Effector CD8-positive, alpha-beta T cell (primary cell): ENCODE results near the gene TSHR.
"Not testable (repeated sequence)": the region's sequence is repeated elsewhere in the genome, so short reads cannot be mapped to it uniquely, and the experiment has no call there.

Experiments used
- DNase-seq: peaks from one replicate; lab custom pipeline; 2025; lab: John Stamatoyannopoulos, UW

Gene TSHR

DNA sequence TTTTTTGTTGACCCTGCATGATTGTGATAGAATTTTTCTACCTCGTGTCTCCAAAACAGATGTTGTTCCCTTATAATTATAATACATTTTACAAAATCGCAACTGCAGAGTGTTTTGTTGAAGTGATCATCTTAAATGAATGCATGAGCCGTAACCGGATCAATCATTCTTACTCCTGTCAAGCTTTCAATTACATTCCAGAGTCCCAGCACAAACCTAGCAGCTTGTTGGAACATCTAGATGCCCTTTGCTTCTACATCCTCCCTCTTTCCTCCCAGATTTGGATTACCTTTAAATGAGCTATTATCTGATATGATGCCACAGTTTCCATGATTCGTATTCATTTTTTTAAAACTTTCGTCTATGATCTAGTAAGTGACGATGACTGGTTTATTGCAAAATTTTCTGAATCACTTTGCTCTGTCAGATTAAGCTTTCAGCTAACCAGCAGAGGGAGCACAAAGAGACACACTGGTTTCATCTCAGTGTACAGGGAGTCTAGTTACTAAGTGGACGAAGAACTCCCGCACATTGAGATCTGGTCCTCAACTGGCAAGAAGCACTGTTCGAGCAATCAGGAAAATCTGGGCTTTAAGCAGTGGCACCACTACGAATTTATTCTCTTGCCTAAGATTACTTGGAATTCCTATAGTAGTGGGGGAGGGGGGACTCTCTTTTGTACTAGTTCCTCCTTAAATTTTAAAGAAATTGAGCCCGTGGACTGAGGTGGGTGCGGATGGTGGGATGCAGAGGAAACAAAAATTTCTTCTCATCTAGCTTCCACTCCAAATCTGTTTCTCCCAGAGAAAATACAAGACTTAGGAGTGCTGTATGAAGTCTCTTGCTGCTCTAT, 40.9 kb downstream of the TSHR start:
- DNase-seq: no peak

DNA sequence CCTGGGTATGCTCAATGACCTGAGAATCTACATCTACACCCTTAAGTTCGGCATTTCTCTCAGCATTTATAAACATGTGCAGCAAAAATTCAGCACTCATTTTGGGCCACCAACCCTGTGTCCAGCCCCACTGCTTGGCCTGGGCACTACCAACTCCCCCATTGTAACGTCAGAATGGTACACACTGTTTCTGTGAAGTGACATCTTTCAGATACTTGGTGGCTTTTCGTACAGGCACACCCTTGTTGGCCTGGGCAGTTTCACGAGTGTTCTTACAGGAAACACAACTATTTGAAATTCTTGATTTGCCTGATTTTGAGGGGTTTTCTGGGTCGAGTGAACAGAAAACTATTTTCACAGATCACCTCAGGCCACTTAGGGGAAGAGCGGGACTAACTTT, 46.0 kb downstream of the TSHR start:
- no peak for DNase-seq

DNA sequence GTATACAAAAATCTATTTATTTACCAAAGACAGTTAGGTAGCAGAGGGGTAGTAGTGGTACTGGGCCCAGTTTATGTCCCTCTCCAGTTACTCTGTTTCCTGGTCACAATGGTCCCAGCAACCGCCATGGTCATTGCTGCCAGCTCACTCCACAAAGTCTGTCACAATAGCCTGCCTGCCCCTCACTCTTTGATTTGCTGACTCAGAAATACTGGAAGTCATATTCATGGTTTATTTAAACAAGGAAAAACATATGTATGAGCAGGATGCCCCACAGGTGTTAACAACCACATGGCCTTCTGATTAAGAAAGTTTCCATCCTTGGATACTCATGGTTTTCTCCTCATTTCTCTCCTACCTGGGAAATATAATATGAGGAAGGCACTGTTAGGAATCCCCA, 49.2 kb downstream of the TSHR start:
- no peak for DNase-seq

DNA sequence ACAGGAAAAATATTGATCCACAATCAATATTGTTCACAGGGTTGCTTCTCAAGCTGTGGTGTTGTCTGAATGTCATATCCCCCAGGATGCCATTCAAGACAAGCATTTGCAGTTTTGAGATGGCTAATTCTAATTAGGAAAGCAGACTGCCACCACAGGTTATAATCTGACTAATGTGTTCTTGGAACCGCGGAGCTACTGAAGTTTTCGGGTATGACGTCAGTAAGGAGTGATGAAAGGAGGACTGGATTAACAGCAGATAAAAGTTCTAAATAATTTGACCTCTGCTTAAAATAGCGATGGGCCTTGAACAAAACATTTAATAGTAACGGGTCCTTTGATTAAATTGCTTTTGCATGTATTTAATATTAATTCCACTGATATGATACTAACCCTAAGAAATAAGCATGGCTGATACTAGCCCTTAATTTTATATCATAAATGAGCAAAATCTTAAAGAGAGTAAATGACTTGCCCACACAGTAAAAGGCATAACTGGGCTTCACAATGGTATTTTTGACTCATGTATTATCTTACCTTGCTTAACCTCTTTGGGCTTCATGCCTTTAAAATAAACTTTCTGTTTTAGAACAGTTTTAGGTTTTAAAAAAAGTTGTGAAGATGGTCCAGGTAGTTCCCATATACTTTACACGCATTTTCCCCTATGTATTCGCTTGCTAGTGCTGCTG, 50.3 kb downstream of the TSHR start:
- no peak for DNase-seq

DNA sequence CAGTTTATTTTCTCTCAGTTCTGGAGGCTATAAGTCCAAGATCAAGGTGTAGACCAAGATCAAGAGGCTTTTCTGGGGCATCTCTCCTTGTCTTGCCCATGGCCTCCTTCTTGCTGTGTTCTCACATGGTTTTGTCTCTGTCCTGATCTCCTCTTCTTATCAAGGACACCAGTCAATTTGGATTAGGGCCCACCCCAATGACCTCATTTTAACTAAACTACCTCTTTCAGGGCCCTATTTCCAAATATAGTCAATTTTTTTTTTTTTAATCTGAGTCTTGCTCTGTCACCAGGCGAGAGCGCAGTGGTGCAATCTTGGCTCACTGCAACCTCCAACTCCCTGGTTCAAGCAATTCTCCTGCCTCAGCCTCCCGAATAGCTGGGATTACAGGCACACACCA, 50.8 kb downstream of the TSHR start:
- no peak for DNase-seq

DNA sequence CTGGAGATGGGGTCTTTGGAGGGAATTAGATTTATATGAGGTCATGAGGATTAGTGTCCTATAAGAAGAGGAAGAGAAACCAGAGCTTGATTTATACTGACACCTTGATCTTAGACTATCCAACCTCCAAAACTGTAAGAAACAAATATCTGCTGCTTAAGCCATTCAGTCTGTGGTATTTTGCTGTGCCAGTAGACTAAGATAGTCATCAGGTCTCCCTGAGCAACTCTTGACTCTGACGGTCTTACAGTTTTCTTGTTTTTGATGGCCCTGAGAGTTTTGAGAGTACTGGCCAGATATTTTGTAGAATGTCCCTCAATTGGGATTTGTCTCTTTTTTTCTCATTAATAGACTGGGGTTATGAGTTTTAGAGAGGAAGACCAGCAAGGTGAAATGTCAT, 51.7 kb downstream of the TSHR start:
- no peak for DNase-seq

DNA sequence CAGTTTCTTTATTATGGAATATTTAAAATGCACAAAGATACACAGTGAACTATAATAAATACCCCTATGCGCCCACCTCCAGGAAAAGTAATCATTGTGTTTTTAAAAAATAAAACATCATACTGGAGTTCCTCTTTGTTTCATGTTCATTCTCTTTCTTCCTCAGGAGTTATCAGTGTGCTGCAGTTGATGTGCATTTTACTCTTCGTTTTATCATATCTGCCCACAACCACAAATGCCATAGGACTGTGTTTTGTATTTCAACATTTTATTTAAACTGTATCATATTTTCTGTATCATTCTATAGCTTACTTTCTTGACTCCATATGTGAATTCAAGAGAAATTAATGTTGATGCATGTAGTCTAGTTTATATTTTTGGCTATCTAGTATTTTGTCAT, 53.9 kb downstream of the TSHR start:
- no peak for DNase-seq

DNA sequence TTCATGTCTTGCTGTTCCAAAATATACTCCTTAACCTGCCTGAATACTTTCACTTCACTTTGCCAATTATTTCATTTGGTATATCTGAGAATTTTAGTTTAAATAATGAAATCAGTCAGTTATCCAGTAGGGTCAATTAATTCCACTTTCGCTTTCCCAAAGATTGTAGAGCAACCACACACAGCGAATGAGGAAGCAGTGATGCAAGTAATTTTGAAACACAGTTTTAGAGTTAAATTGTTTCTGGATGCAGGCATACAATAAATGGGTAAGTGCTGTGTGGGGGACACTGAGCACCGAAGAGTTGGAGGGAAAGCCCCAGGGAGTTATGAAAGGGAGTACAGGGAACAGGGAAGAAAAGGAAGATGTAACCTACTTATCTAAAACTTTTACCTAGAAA, 62.8 kb downstream of the TSHR start:
- DNase-seq: no peak

DNA sequence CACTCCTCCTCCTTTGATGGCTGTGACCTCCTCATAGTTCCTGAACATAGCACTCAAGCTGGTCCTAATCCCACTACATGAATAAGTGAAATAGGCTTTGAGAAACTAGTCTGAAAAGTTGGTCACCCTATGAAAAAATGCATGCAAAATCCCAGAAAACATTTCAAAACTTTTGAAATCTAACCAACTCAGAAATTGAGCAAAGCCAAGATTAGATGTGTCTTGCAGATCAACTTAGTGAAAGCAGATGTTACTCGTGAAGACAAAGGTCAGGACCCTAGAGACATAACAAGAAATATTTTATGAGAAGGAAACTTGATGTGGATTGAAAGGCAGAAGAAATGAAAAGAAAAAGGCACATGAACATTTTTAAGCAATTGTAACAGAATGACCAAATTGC, 63.3 kb downstream of the TSHR start:
- DNase-seq: no peak

DNA sequence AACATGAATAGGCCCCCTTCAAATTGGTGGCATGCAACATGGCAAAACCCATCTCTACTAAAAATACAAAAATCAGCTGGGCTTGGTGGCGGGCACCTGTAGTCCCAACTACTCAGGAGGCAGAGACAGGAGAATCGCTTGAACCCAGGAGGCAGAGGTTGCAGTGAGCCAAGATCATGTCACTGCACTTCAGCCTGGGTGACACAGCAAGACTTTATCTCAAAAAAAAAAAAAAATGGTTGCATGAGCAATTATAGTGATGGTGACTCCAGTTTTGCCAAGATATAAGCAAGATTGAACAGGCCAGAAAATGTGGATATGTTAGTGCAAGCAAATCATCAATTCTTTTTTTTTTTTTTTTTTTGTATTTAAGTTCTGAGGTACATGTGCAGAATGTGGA, 63.7 kb downstream of the TSHR start:
- DNase-seq: not testable (repeated sequence)

DNA sequence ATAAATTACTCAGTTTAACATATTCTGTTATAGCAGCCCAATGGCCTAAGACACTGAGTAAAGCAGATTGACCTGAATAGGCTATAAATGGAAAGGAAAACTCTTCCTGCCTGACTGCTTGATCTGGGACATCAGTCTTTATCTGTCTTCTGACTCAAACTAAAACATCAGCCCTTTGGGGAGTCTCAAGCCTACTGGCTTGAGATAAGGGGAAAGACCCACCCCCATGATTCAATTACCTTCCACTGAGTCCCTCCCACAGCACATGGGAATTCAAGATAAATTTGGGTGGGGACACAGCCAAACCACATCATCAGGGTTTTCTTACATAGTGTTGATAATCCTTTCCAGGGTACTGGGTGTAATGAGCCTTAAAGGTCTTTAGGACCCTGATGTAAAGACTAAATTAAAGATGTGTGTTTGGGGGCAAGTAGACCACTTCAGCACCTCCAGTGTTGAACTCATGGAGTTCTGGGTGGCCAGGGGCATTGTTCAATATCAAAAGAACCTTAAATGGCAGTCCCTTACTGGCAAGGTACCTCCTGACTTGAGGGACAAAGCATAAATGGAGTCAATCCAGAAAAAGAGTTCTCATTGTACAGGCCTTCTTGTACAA, 67.8 kb downstream of the TSHR start:
- no peak for DNase-seq

DNA sequence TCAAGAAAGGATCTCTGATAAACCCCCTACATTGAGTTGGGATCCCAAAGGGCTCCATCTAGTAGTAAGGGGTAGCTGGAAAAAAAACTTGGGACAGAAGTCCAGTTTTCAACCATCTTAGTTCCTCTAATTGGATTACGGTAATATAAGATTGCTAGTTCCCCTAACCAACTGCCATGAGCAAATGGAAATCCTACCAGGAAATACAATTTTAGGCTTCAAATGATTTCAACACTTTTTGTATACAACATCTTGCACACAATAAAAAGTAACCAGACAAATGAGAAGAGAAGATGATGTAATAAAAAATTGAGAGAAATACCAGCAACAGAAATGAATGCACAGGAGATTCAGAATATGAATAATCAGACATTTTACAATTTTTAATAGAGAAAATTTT, 73.0 kb downstream of the TSHR start:
- no peak for DNase-seq

DNA sequence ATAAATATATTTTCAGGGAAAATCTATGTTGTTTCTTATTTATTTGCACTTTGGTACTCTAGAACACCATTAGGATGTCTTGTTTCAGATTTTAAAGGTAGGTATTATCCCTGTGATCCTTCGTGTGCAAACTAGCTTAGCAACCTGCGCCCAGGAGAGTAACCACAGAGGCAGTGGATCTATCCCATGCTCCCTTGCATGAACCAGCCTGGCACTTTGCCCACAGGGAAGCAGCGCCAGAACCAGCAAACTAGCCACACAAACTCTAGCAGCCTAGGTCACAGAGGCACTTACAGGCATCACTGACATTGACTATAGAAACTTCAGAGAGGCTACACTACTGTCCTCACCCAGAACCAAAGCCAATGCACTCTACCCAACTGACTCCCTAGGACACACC, 76.1 kb downstream of the TSHR start:
- no peak for DNase-seq

DNA sequence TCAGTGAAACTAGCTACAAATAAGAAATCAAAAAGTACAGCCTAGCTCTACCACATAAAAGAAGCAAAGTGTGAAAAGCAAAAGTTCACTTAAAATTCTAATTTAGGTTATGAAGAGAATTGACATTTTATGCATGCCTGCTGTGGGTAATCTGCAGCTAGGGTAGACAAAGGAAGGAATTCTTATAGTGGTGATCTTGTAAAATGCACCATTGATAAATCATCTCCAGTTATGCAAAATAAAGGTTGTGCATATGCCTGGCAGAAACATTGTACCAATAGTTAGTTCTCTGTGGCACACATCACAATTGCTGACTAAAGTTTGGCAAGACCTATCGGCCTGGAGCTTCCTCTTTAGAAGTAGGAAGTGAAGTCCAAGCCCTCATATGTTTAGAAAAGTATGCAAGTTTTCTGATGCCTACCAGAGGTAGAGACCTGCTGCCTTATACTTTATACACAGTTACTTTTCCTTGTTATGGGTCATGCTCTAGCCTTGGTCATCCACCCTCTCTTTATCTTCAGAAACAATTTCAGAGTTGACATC, 78.3 kb downstream of the TSHR start:
- no peak for DNase-seq

DNA sequence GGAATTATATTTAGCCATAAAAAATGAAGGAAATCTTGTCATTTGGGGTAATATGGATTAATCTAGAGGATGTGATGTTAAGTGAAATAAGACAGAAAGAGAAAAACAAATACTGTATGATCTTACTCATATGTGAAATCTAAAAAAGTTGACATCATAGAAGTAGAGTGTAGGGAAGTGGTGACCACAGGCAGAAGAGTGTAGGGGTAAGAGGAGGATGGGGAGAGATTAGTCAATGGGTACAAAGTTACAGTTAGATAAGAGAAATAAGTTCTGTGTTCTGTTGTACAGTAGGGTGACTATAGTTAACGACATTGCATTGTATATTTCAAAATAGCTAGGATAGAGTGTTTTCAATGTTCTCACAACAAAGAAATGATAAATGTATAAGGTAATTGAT, 87.0 kb downstream of the TSHR start:
- no peak for DNase-seq

DNA sequence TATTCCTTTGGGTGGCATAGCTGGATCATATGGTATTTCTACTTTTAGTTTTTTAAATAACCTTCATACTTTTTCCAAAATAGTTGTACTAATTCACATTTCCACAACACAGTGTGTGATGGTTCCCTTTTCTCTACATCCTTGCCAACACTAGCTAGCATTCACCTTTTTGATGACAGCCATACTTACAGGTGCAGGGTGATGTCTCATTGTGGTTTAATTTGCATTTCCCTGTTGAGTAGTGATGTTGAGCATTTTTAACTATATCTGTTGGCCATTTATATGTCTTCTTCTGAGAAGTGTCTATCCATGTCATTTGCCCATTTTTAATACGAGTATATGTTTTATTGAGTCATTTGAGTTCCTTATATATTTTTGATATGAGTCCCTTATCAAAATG, 96.1 kb downstream of the TSHR start:
- DNase-seq: no peak

DNA sequence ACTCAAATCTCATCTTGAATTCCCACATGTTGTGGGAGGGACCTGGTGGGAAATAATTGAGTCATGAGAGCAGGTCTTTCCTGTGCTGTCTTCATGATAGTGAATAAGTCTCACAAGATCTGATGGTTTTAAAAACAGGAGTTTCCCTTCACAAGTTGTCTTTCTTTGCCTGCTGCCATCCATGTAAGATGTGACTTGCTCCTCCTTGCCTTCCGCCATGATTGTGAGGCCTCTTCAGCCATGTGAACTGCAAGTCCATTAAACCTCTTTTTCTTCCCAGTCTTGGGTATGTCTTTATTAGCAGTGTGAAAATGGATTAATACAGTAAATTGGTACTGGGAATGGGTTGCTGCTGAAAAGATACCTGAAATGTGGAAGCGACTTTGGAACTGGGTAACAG, 98.6 kb downstream of the TSHR start:
- not testable (repeated sequence) for DNase-seq

DNA sequence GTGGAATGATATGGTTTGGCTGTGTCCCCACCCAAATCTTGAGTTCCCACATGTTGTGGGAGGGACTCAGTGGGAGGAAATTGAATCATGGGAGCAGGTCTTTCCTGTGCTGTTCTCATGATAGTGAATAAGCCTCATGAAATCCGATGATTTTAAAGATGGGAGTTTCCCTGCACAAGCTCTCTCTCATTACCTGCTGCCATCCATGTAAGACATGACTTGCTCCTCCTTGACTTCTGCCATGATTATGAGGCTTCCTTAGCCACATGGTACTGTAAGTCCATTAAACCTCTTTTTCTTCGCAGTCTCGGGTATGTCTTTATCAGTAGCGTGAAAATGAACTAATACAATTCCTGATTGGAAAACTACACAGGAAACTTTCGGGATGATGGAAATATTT, 100.5 kb downstream of the TSHR start:
- DNase-seq: no peak

DNA sequence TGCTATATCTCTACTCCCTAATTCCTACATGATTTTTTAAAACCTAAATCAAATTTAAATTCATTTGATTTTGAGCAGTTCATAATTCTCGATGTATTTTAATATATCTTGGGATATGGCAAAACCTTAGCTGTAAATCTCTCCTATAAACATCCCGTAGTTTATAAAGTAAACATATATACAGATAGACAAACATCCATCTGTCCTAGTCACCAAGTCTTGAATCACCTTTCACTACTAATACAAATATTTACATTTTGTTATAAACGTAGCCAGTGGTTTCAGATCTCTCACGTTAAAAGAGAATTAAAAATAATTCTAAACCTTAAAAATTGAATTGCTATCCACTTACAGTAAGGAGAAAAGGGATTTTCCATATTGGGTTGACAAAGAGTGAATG, 107.0 kb downstream of the TSHR start:
- DNase-seq: no peak

DNA sequence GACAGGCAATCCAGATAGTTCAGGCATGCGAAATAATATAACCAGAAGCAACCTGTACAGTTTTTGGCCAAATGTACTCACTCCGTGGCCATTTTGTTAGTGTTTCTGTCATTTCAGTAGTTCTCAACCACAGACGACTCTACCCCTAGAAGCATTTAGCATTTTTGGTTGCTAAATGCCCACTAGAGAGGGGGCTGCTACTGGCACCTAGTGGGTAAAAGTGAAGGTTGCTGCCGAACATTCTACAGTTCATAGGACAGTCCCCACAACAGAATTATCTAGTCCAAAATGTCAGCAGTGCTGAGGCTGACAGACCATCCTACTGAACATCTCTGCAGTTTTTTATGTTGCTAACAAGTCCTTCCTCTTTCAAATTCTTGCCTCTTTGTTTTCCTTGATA, 107.4 kb downstream of the TSHR start:
- DNase-seq: no peak

DNA sequence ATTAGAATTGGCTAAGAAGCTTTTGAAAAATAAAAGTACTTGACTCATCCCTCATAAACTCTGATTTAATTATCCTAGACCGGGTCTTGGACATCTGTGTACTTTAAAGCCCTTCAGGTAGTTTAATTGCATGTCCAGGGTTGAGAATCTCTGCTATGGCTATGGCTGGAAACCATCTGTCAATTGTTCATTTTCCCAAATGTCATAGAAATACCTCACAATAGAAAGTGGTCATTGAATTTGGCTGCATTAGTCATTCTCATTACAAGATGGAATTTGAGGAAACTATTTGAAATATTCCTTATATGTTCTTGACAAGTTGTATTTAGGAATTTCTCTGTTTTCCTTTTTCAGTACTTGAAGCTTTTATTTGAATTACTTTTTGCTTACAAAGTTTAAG, 111.3 kb downstream of the TSHR start:
- no peak for DNase-seq

DNA sequence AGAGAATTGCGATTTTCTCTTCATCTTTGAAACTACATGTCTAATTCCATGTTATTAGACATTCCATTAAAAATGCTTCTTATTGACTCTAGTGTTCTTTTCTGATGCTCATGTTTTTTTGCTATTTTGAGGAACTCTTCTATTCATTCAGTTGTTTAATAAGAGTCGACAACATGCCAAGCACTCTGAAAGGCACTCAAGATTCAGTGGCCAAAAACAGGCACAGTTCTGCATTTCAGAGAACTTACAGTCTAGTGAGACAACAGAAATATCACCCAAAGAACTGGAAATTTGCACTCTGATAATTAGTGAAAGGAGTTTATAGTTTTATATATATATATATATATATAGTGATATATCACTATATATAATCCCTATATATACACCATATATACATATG, 111.7 kb downstream of the TSHR start:
- no peak for DNase-seq

DNA sequence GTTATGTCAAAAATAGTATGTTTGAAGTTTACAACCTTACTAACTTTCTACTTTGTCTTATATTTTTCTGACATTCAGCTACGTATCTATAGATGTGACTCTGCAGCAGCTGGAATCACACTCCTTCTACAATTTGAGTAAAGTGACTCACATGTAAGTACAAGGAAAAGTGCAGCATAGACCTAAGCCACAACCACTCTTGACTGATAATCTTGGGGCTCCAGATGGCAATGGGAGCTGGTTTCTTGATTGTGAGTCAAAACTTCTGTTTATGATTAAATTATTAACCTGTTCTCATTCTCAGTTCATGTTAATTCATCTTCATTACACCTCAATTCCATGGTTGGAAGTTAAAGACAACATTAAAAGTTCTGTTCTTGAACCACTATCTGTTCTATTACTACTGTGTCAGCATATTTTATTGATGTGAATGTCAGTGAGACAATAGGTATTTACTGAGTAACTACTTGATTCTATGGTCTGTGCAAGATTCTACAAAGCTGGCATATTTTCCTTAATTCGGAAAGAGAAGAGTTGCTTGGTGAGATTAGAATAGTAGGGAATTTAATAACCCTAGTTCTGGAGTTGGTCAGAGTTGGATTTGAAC, 112.9 kb downstream of the TSHR start:
- no peak for DNase-seq
